Heart left ventricle (tissue), 16 donors: ENCODE data around the gene NOTCH4. TPM values are rescaled to one million over a fixed set of nuclear protein-coding genes. Genes with fewer than 3 reads are reported as not detected.

Experiments
- ATAC-seq, 4 donors: fragments of 200-7000 bp; cut with Tn5 transposase; one replicate each; pipeline ENCODE4 v1.9.1; 2020 to 2022; ENCODE audit warnings: moderate library complexity in 4 of 4, mild to moderate bottlenecking in 3 of 4, moderate number of reproducible peaks in 1 of 4
- DNase-seq, 5 donors: peaks; one replicate each; pipeline ENCODE4 v3.0.0-alpha.2; 2020
- H3K27ac ChIP-seq, 12 donors: fragments of 200-600 bp; sonication (generic) in 4 of 12; one replicate each; pipeline versions ENCODE4 v1.5.0 to v1.8.0; 2016 to 2022; ENCODE audit warnings: mild to moderate bottlenecking in 2 of 12
- H3K27me3 ChIP-seq, 9 donors: fragments of 200-600 bp; sonication (generic) in 2 of 9; one replicate each; pipeline versions ENCODE4 v1.5.1 to v1.8.0; 2016 to 2022; ENCODE audit warnings: mild to moderate bottlenecking in 3 of 9
- H3K36me3 ChIP-seq, 9 donors: fragments of 200-600 bp; sonication (generic) in 2 of 9; one replicate each; pipeline versions ENCODE4 v1.5.0 to v1.8.0; 2018 to 2022; ENCODE audit warnings: mild to moderate bottlenecking in 2 of 9
- H3K4me1 ChIP-seq, 12 donors: fragments of 200-600 bp; sonication (generic) in 4 of 12; one replicate each; pipeline versions ENCODE4 v1.5.0 to v1.8.0; 2016 to 2022; ENCODE audit warnings: mild to moderate bottlenecking in 3 of 12
- H3K4me3 ChIP-seq, 12 donors: fragments of 200-600 bp; sonication (generic) in 4 of 12; one replicate each; pipeline versions ENCODE4 v1.5.0 to v1.8.0; 2017 to 2022; ENCODE audit warnings: mild to moderate bottlenecking in 9 of 12, moderate library complexity in 4 of 12
- H3K9me3 ChIP-seq, 12 donors: fragments of 200-600 bp; sonication (generic) in 4 of 12; one replicate each; pipeline versions ENCODE4 v1.5.0 to v1.8.0; 2016 to 2022; ENCODE audit warnings: mild to moderate bottlenecking in 1 of 12
- POLR2A ChIP-seq, 2 donors: fragments of 450-650 bp; IDR thresholded peaks; one replicate each; pipeline ENCODE4 v1.6.1; 2017; ENCODE audit warnings: antibody characterized with exemption in 2 of 2, mild to moderate bottlenecking in 2 of 2, moderate library complexity in 2 of 2
- WGBS, 4 donors: extraction: QIAGEN DNeasy Blood & Tissue Kit in 2 of 4; methylation state at CpG; one replicate each; pipeline versions ENCODE4 v1.1.5 to v1.1.7; 2013 to 2018; 5-methylcytosine and 5-hydroxymethylcytosine counted together
- intact Hi-C, 10 donors: fragments of 100-400 bp; cut with DNase I; formaldehyde crosslinking; loops; one replicate each; pipeline versions ENCODE4 v1.11.1 to v1.14.2; 2022
- polyA plus RNA-seq, 2 donors: library from polyadenylated mRNA; stranded (reverse); fragments of 200-250 nt; gene quantifications; one replicate each; pipeline ENCODE4 v1.2.3, GENCODE V29; 2013
- total RNA-seq, 9 donors: library from RNA; depleted of rRNA in 2 of 9; stranded (reverse); fragments of >200 nt in 2 of 9; fragmentation: NEBNext Ultra II Directional in 3 of 9; extraction: Animal tissue kit (Norgen Biotek cat#: 25700) in 3 of 9; gene quantifications; one replicate each; pipeline versions ENCODE4 v1.1.0 to v1.2.4, GENCODE V29; 2016 to 2023
- TF ChIP-seq, protein P1 (sequence below), 12 donors: fragments of 200-600 bp; sonication (generic) in 4 of 12; IDR thresholded peaks; one replicate each; pipeline versions ENCODE4 v1.5.0 to v1.8.0; 2018 to 2022; ENCODE audit warnings: antibody characterized with exemption in 12 of 12, mild to moderate bottlenecking in 5 of 12
- donor health status: ischemic (EF 13 %, LVEDD 7.1; RV severe dilation, severe dysfunction).
- donor health status: healthy with polysubstance abuse.
- donor health status: DM: no; HTN: yes; CAD: no.
- donor health status: DM: no; HTN: no; CAD: no.
- donor health status: ischemic (EF 25% LVEDD 6.9; RV normal size, moderate dysfunction).
- donor health status: ischemic (EF 25% LVEDD 5.7; RV mildly dilated, moderate dysfunction).
- donor health status: healthy.
- donor health status: DM: yes; HTN: yes; CAD: no.
- donor health status: ischemic (EF 35%, LVEDD 5.7; RV mildly dilated, moderate dysfunction).
- donor health status: nonischemic (EF 11% LVEDD 7.7; RV severe dilation, severe dysfunction).
- donor health status: DM: yes; HTN: yes; CAD: no.
- donor health status: PGD.
- donor health status: ischemic (EF 29% LVEDD 5.4; RV normal size, mild dysfunction).
- donor health status: nonischemic (EF 23%, LVEDD 6.1; RV moderate dilation, normal function).

Gene NOTCH4
- total and polyA plus RNA-seq, 11 donors, result 15.8 to 55.5 (median 24.9) TPM

DNA sequence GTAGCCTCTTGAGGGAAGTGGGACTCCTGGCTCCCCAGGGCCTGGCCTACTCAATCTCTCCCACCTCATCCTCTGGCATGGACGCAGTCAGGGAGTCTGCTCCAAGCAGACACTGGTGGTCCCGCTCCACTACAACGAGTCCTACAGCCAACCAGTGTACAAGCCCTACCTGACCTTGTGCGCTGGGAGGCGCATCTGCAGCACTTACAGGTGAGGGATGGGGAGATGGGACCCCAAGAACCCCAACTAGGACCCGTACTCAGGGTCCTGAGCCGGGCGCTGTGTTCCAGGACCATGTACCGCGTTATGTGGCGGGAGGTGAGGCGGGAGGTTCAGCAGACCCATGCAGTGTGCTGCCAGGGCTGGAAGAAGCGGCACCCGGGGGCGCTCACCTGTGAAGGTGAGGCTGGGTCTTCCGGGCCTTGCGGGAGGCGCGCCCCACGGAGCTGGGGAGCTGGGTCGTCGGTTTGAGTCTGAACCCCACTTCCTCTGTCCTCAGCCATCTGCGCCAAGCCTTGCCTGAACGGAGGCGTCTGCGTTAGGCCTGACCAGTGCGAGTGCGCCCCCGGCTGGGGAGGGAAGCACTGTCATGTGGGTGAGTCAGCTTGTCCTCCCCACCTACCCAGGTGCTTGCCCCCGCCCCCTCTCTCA, 57.3 kb downstream of the NOTCH4 start:
- WGBS, 4 donors, result 77 to 90% (median 82%) methylated on average over 30 of the region's 30 CpGs
- TF ChIP-seq, protein P1, sequence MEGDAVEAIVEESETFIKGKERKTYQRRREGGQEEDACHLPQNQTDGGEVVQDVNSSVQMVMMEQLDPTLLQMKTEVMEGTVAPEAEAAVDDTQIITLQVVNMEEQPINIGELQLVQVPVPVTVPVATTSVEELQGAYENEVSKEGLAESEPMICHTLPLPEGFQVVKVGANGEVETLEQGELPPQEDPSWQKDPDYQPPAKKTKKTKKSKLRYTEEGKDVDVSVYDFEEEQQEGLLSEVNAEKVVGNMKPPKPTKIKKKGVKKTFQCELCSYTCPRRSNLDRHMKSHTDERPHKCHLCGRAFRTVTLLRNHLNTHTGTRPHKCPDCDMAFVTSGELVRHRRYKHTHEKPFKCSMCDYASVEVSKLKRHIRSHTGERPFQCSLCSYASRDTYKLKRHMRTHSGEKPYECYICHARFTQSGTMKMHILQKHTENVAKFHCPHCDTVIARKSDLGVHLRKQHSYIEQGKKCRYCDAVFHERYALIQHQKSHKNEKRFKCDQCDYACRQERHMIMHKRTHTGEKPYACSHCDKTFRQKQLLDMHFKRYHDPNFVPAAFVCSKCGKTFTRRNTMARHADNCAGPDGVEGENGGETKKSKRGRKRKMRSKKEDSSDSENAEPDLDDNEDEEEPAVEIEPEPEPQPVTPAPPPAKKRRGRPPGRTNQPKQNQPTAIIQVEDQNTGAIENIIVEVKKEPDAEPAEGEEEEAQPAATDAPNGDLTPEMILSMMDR (IDR thresholded peaks at IDR 0.05), result no peak
- no peak for TF ChIP-seq POLR2A (IDR thresholded peaks at IDR 0.05)
- DNase-seq (peak in 1 of 5 donors; percentile 65), ATAC-seq (no peak)
- peak overlapping the region in 1 of 12 donors; percentile 15 for H3K27ac ChIP-seq
- no peak overlapping the region for H3K4me3 ChIP-seq
- H3K4me1 ChIP-seq, result no peaks in the 10 kb centered on the region
- no peaks in the 10 kb centered on the region for H3K27me3 ChIP-seq
- no peaks in the 10 kb centered on the region for H3K9me3 ChIP-seq
- intact Hi-C loops, result loop anchor here in 1 of 10 donors (5.0 kb wide), 1 partner anchor 44 kb away; no protein-coding TSS in a partner anchor
- peaks cover 0 to 86% (median 67%) of the 10 kb centered on the region in 9 donors for H3K36me3 ChIP-seq

DNA sequence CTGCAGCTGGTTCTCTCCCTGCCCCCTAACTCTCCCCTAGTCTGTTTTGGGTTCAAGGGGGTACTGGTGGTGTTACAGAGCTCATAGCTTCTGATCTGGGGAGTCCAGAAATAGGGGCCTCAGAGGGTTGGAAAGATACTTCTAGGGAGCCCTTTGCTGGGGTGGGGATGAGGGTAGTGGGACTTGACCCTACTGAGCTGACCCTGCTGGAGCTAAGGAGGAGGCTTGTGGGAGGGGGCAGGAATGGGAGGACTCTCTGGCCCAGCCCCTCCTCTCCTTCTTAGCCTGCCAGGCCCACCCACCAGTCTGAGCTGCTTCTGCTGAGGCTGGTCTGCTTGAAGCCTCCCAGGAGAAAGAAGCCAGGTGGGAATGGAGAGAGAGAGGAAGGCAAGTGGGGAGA, 59.6 kb downstream of the NOTCH4 start, which contains the start of gene EGFL8:
Gene EGFL8, plus strand, starts transcription at position 301 of the 400 bp plus-strand sequence. CDS start 1,571 bp downstream, outside the sequence.
- H3K4me1 ChIP-seq, result no peaks in the 10 kb centered on the region
- no peaks in the 10 kb centered on the region for H3K9me3 ChIP-seq
- no peak for ATAC-seq
- DNase-seq, result no peak
- peak within 1 kb of the TSS in 11 of 12 donors; percentile 12 to 81 (median 60) for H3K27ac ChIP-seq
- peaks cover 0 to 83% (median 55%) of the 10 kb centered on the region in 9 donors for H3K36me3 ChIP-seq
- H3K27me3 ChIP-seq, result no peaks in the 10 kb centered on the region
- TF ChIP-seq, protein P1 (IDR thresholded peaks at IDR 0.05), result no peak
- no peak for TF ChIP-seq POLR2A (IDR thresholded peaks at IDR 0.05)
- no peak within 1 kb of the TSS for H3K4me3 ChIP-seq
- intact Hi-C loops, result no loop called here

DNA sequence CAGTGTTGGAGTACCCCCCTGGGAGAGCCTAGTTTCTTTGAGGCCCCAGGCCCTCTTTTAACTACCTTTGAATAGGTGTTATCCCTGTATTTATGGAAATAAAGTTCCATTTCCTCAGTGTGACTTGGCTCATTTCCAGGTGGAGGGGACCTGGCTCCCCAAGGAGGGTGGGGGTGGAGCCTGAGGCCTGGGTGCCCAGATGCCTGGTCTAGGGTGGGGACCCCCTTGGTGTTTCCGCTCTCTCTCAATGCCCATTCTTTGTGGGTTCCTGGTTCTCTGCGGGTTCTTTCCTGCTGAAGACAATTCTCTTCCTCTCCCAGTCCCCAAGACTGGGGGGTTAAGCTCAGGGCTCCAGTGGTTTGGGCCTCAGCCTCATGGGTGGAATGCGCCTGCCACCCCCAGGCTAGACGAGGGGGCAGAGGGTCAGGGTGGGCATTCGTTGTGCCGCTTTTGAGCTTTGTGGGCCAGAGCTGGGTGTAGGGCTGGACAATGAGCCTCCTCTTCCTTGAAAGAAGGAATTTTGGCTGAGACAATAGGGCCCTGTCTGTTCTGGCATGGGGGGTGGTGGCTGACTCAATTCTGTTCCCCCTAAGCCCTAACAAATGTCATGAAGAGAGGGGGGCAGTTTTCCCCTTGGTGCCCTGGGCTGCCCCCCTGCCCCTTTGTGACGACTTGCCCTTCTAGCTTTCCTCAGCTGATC, 60.2 kb downstream of the NOTCH4 start:
- peak overlapping the region in 11 of 12 donors; percentile 12 to 81 (median 60) for H3K27ac ChIP-seq
- ATAC-seq (peak in 3 of 4 donors; percentile 29 to 59 (median 40)), DNase-seq (no peak)
- WGBS, 4 donors, result 84 to 93% (median 87%) methylated on average over 7 of the region's 7 CpGs
- H3K27me3 ChIP-seq, result no peaks in the 10 kb centered on the region
- no peaks in the 10 kb centered on the region for H3K4me1 ChIP-seq
- peaks cover 0 to 85% (median 53%) of the 10 kb centered on the region in 9 donors for H3K36me3 ChIP-seq
- TF ChIP-seq POLR2A (IDR thresholded peaks at IDR 0.05), result no peak
- TF ChIP-seq, protein P1 (IDR thresholded peaks at IDR 0.05), result peak in 1 of 12 donors; percentile 8
- no peak overlapping the region for H3K4me3 ChIP-seq
- intact Hi-C loops, result no loop called here
- no peaks in the 10 kb centered on the region for H3K9me3 ChIP-seq

DNA sequence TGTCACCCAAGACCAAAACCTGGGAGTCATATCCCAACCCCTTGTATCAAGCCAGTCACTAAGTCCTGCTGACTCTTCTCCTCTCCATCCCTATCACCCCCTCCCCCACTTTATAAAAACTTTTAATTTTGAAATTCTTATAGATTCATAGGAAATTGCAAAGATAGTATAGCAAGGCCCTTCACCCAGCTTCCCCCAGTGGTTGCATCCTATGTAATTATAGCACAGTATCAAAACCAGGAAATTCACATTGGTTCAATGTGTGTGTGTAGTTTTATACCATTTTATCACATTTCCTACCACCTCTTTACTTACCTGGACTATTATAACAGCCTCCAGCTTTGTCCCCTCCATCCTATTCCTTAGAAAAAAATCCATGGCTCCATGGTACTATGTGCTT, 65.8 kb downstream of the NOTCH4 start:
- Histone ChIP-seq H3K27ac (no peak overlapping the region), H3K9me3 (no peaks in the 10 kb centered on the region), H3K4me3 (no peak overlapping the region), H3K36me3 (peaks cover 0 to 70% (median 54%) of the 10 kb centered on the region in 9 donors), H3K27me3 (peaks cover 0 to 4% (median 0%) of the 10 kb centered on the region in 9 donors), H3K4me1 (peaks cover 6 to 23% (median 13%) of the 10 kb centered on the region in 12 donors)
- intact Hi-C loops, result loop anchor here in 2 of 10 donors (10.0 kb wide), 2 partner anchors 73 to 113 kb away; no protein-coding TSS in a partner anchor
- DNase-seq (no peak), ATAC-seq (no peak)
- TF ChIP-seq, protein P1 (IDR thresholded peaks at IDR 0.05), result no peak
- TF ChIP-seq POLR2A (IDR thresholded peaks at IDR 0.05), result no peak
